ENCODE results near the gene NDUFB10.

NDUFB10 gene

DNA sequence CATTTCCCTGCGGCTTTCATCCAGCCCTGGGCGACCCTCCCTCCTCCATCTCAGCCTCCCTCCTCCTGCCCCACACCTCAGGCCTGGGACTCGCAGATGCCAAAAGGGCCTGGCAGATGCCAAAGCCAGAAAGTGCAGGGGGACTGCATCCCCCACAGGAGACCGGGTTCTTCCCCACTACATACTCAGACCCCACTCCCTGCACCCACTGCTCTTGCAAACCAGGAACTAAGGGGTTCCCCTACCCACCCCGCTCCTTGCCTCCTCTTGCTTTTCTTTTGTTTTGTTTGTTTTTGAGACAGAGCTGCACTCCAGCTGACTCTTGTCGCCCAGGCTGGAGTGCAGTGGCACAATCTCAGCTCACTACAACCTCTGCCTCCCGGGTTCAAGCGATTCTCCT, 44.4 kb upstream of the NDUFB10 start:
- no peak overlapping the region for H3K27ac ChIP-seq
- TF ChIP-seq, protein P1, sequence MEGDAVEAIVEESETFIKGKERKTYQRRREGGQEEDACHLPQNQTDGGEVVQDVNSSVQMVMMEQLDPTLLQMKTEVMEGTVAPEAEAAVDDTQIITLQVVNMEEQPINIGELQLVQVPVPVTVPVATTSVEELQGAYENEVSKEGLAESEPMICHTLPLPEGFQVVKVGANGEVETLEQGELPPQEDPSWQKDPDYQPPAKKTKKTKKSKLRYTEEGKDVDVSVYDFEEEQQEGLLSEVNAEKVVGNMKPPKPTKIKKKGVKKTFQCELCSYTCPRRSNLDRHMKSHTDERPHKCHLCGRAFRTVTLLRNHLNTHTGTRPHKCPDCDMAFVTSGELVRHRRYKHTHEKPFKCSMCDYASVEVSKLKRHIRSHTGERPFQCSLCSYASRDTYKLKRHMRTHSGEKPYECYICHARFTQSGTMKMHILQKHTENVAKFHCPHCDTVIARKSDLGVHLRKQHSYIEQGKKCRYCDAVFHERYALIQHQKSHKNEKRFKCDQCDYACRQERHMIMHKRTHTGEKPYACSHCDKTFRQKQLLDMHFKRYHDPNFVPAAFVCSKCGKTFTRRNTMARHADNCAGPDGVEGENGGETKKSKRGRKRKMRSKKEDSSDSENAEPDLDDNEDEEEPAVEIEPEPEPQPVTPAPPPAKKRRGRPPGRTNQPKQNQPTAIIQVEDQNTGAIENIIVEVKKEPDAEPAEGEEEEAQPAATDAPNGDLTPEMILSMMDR (IDR thresholded peaks at IDR 0.05), result no peak
- TF ChIP-seq ZFX (IDR thresholded peaks at IDR 0.05; ENCODE audit: borderline replicate concordance), result no peak

DNA sequence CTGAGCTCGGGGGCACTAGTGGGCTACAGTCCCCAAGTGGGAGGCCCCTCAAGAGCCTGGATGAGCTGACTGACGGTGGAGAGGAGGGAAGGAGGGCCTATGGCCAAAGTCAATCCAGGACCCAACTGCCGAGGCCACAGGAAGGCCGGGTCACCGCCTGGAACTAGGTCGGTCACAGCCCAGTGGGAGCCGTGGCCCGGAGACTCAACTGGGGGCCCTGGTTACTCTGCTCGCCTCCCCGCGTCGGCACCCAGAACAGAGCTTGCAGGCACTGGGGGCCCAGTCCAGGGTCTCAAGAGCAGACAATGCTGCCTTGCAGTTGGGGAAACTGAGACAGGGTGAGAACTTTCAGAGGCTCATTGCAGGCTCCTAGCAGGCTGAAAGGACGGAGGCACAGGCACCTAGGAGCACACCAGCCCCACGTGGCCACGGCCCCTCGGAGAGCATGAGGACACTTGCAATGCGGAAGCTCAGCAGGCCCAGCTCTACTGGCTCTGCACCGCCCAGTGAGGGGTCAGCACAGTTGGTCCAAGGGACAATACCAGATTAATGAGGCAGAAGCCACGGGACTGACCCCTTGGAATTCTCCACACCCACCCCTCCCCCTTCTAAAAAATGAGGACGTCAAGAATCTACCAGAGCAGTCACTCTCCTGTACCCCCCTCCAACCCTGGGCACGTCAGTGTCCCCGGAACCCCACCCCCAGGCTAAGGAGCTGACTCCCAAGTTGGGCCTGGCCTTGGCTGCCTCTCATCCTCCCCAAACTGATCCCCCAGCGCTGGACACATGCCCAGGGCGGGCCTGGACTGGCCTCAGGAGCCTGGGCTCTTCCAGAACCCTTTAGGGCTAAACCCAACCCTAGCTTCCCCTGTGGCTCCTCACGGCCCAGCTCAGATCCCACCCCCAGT, 43.4 kb upstream of the NDUFB10 start:
- TF ChIP-seq, protein P1 (IDR thresholded peaks at IDR 0.05), result no peak
- no peak overlapping the region for H3K27ac ChIP-seq

DNA sequence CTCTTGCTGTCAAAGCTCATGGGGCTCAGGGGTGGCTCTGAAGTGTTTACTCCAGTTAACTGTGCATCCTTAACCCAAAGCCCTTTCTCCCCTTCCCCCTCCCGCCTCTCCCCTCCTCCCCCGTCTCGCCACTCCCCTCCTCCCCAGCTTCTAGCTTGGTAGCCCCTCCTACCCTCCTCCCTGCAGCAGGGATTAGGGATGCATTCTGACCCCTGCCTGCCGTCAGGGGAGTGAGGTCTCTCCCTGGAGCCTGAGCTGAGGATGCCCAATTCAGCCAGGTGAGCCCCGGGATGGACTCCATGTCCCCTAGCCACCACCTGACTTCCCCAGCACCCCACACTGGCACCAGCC, 42.7 kb upstream of the NDUFB10 start:
- TF ChIP-seq, protein P1 (IDR thresholded peaks at IDR 0.05), result no peak
- no peak for TF ChIP-seq ZFX (IDR thresholded peaks at IDR 0.05; ENCODE audit: borderline replicate concordance)
- H3K27ac ChIP-seq, result no peak overlapping the region

DNA sequence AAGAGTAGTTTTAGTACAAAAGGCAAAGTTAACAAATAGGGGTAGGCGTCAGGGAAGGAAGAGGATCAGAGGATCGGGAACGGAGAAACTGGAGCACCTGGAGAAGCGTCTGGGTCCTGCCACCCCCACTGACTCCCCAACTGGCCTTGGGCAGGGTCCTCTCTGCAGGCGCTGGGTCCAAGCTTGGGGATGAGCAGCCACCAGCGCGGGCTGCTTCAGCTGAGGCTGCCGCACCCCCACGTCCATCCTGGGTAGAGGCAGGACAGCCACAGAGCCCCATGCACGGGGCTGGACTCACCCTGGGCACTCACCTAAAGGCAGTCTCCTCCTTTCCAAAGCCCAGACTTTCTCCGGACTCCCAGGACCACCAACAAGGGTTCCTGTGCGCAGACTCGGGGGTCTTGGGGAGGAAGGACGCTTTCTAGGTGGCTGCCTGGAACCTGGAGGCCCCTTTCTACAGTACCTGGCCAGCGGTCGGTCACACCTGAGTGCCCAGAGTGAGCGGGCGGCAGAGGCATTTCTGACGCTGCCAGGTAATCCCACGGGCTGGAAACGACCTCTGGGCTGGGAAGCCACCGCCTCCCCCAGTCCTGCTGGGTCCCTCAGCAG, 42.2 kb upstream of the NDUFB10 start:
- TF ChIP-seq, protein P1 (IDR thresholded peaks at IDR 0.05), result no peak
- no peak for TF ChIP-seq ZFX (IDR thresholded peaks at IDR 0.05; ENCODE audit: borderline replicate concordance)
- H3K27ac ChIP-seq, result no peak overlapping the region

DNA sequence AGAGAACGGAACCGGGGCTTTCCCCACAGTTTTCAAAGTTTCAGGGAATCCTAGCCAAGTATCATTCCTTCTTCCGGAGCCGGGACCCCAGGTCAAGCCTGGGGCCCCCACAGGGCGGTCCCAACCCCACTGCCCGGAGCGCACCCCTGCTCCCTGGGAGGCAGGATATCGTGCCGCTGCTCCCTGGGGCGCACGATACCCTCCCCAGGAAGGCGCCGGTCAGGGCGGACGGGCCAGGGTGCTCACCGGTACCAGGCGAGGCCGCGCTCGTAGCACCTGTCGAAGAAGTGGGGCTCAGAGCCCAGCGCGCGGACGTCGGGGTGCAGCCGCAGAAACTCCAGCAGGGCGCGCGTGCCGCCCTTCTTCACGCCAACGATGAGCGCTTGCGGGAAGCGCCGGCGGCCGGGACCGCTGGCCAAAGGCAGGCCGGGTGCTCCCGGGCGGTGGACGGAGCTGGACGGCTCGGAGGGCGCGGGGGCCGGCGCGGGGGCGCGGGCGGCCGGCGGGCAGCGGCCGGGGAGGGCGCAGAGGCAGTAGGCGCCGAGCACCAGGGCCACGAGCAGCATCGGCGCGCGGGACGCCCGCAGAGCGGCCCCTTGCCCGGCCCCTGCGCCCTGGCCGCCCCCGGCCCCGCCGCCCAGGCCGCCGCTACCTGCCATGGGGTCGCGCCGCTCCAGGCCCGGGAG, 41.5 kb upstream of the NDUFB10 start:
- H3K27ac ChIP-seq, result no peak overlapping the region
- no peak for TF ChIP-seq ZFX (IDR thresholded peaks at IDR 0.05; ENCODE audit: borderline replicate concordance)
- TF ChIP-seq, protein P1 (IDR thresholded peaks at IDR 0.05), result no peak

DNA sequence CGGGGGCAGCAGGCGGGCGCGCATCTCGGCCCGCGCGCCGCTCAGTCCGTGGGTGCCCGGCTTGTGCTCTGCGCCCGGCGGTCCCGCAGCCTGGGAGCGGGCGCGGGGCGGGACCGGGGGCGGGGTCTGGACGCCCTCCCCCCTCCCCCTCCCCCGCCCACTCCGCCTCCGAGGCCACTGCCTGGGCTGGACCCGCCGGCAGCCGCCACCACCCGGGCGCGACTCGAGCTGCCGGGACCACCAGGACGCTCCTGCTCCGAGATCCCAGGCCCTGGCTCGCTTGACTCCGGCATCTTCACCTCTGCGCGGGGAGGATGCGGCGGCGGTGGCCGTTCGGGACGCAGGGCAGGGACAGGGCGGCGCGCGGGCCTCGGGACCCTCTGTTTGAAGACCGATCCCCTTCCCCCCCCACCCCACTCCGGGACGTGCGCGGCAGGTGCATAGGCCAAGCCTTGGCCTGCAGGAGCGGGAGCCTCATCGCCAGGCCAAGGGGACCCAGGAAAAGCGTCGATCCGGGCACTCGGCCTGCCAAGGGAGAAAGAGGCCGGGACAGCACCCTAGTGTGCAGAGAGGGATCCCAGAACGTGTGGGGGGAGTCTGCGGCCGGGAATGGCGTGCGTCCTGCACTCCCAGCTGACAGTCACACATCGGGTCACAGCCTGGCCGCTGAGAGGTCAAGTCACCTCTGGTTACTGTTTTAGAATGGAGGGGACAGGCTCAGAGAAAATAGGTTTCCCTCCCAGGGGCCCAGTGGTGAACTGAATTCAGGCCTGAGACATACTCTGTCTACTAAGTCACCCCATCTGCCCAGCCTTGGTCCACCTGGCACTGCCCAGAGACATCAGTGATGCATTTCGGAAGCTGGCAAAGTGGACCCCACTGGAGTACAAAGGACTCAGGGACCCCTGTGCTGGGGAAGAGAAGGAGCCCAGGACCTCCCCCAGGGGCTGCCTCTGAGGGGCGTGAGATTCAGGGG, 40.7 kb upstream of the NDUFB10 start, which contains the start of gene HS3ST6:
TSS of gene HS3ST6 (minus strand) at position 65 of the 976 bp plus-strand sequence. CDS start 92 bp downstream, outside the sequence.
- H3K27ac ChIP-seq, result no peak within 1 kb of the TSS
- TF ChIP-seq, protein P1 (IDR thresholded peaks at IDR 0.05), result no peak
- no peak for TF ChIP-seq ZFX (IDR thresholded peaks at IDR 0.05; ENCODE audit: borderline replicate concordance)

All from 22Rv1 (cell line).